GM23338 (cell line): ENCODE results near the gene SLC48A1. TPM values are rescaled to one million over a fixed set of nuclear protein-coding genes. Genes with fewer than 3 reads are reported as not detected.

Experiments used
- ATAC-seq: fragments of 200-7000 bp; cut with Tn5 transposase; 3 replicates; pipeline ENCODE4 v1.9.1; 2020
- DNase-seq: peaks from one replicate; pipeline ENCODE4 v3.0.0-alpha.2; 2015; ENCODE audit warnings: low spot score
- H2AFZ ChIP-seq: fragments of 200-600 bp; sonication (generic); 2 replicates; pipeline ENCODE4 v1.8.0; 2016; ENCODE audit warnings: antibody characterized with exemption, mild to moderate bottlenecking, moderate library complexity
- H3F3A ChIP-seq: fragments of 200-600 bp; sonication (generic); replicated peaks from 2 replicates; pipeline ENCODE4 v1.8.0; 2017; ENCODE audit warnings: antibody characterized with exemption, mixed run types, low read depth
- H3K27ac ChIP-seq: fragments of 200-600 bp; sonication (generic); 2 replicates; pipeline ENCODE4 v1.6.1; 2016; ENCODE audit warnings: low read depth
- H3K27me3 ChIP-seq: fragments of 200-600 bp; sonication (generic); 2 replicates; pipeline ENCODE4 v1.8.0; 2016; ENCODE audit warnings: mild to moderate bottlenecking, mixed run types, moderate library complexity; ENCODE audit not compliant: insufficient read depth
- H3K36me3 ChIP-seq: fragments of 200-600 bp; sonication (generic); 2 replicates; pipeline ENCODE4 v1.8.0; 2016; ENCODE audit warnings: mild to moderate bottlenecking; ENCODE audit not compliant: insufficient read depth
- H3K4me1 ChIP-seq: fragments of 200-600 bp; sonication (generic); 2 replicates; pipeline ENCODE4 v1.8.0; 2016; ENCODE audit warnings: mild to moderate bottlenecking, moderate library complexity; ENCODE audit not compliant: insufficient read depth
- H3K4me2 ChIP-seq: fragments of 200-600 bp; sonication (generic); 2 replicates; pipeline ENCODE4 v1.7.1; 2017; ENCODE audit warnings: mixed run types
- H3K4me3 ChIP-seq: fragments of 200-600 bp; sonication (generic); 2 replicates; pipeline ENCODE4 v1.6.1; 2016; ENCODE audit warnings: mixed run types
- H3K79me2 ChIP-seq: fragments of 200-600 bp; sonication (generic); replicated peaks from 2 replicates; pipeline ENCODE4 v1.8.0; 2017; ENCODE audit warnings: mild to moderate bottlenecking; ENCODE audit not compliant: insufficient read depth
- H3K9me2 ChIP-seq: fragments of 200-600 bp; sonication (generic); 2 replicates; pipeline ENCODE4 v1.8.0; 2017; ENCODE audit not compliant: insufficient read depth
- H4K20me1 ChIP-seq: fragments of 200-600 bp; sonication (generic); replicated peaks from 2 replicates; pipeline ENCODE4 v1.8.0; 2017; ENCODE audit warnings: mild to moderate bottlenecking; ENCODE audit not compliant: insufficient read depth
- H3K27ac Mint-ChIP-seq: 2 replicates; pipeline ENCODE4 v1.8.0; 2020; ENCODE audit warnings: inconsistent platforms, mild to moderate bottlenecking, moderate library complexity, mixed read lengths
- H3K27me3 Mint-ChIP-seq: 3 replicates; pipeline ENCODE4 v1.8.0; 2022; ENCODE audit warnings: low read depth, mild to moderate bottlenecking, moderate library complexity, mixed read lengths, inconsistent platforms; ENCODE audit not compliant: insufficient read depth, poor library complexity
- H3K36me3 Mint-ChIP-seq: 3 replicates; pipeline ENCODE4 v1.8.0; 2021; ENCODE audit warnings: low read depth, mild to moderate bottlenecking, inconsistent platforms, moderate library complexity, mixed read lengths
- H3K4me1 Mint-ChIP-seq: 3 replicates; pipeline ENCODE4 v1.8.0; 2020; ENCODE audit warnings: mild to moderate bottlenecking, inconsistent platforms, mixed read lengths
- H3K4me3 Mint-ChIP-seq: 3 replicates; pipeline ENCODE4 v1.8.0; 2021; ENCODE audit warnings: moderate library complexity, mild to moderate bottlenecking, inconsistent platforms, mixed read lengths
- H3K9me3 Mint-ChIP-seq: 3 replicates; pipeline ENCODE4 v1.8.0; 2020; ENCODE audit warnings: moderate library complexity, mild to moderate bottlenecking, inconsistent platforms, mixed read lengths
- CREB1 ChIP-seq: fragments of 250-450 bp; sonication (Bioruptor Pico); IDR thresholded peaks from 2 replicates; pipeline ENCODE4 v1.5.0; 2020; ENCODE audit warnings: low read depth, mild to moderate bottlenecking, moderate library complexity
- CTCF ChIP-seq, 2 experiments: fragments of 200-600 bp in 1 of 2; sonication (generic) in 1 of 2; conservative IDR thresholded peaks; 2 replicates each; pipeline versions ENCODE4 v1.5.1 to v1.6.1; 2016 to 2017; ENCODE audit warnings: antibody characterized with exemption in 2 of 2, low read depth in 2 of 2, mild to moderate bottlenecking in 2 of 2, moderate library complexity in 1 of 2
- EZH2 ChIP-seq: fragments of 200-600 bp; sonication (generic); IDR thresholded peaks from one replicate; pipeline ENCODE4 v1.8.0; 2017; ENCODE audit warnings: antibody characterized with exemption, mild to moderate bottlenecking, low read depth; ENCODE audit not compliant: unreplicated experiment
- EZH2phosphoT487 ChIP-seq: fragments of 200-600 bp; sonication (generic); IDR thresholded peaks from one replicate; pipeline ENCODE4 v1.8.1; 2018; ENCODE audit warnings: antibody characterized with exemption; ENCODE audit not compliant: unreplicated experiment
- JUNB ChIP-seq: IDR thresholded peaks from one replicate; pipeline ENCODE4 v1.6.1; 2016; ENCODE audit warnings: antibody characterized with exemption; ENCODE audit not compliant: unreplicated experiment
- NANOG ChIP-seq: IDR thresholded peaks from 2 replicates; pipeline ENCODE4 v1.6.1; 2016; ENCODE audit warnings: antibody characterized with exemption, borderline replicate concordance
- POLR2AphosphoS5 ChIP-seq: IDR thresholded peaks from 2 replicates; pipeline ENCODE4 v1.6.1; 2016; ENCODE audit warnings: antibody characterized with exemption, low read depth
- ZNF114 ChIP-seq: fragments of 250-450 bp; sonication (Bioruptor Pico); IDR thresholded peaks from 2 replicates; pipeline ENCODE4 v1.5.0; 2020; ENCODE audit warnings: mild to moderate bottlenecking, moderate library complexity
- ZNF331 ChIP-seq: fragments of 250-450 bp; sonication (Bioruptor Pico); IDR thresholded peaks from 2 replicates; pipeline ENCODE4 v1.5.0; 2020; ENCODE audit warnings: low read depth, mild to moderate bottlenecking, moderate library complexity
- ZNF462 ChIP-seq: fragments of 250-450 bp; sonication (Bioruptor Pico); IDR thresholded peaks from 2 replicates; pipeline ENCODE4 v1.5.0; 2020; ENCODE audit warnings: mild to moderate bottlenecking, moderate library complexity
- polyA plus RNA-seq: library from polyadenylated mRNA; unstranded; fragments of >200 nt; fragmentation: Nextera tagmentation; extraction: Ambion mirVana; gene quantifications from 2 replicates; pipeline ENCODE4 v1.2.1, GENCODE V29; 2016
- total RNA-seq: library from RNA; depleted of rRNA; stranded (reverse); fragments of >200 nt; shearing (Covaris generic); gene quantifications from 2 replicates; pipeline ENCODE4 v1.2.3, GENCODE V29; 2014

Gene SLC48A1
- total and polyA plus RNA-seq, 2 experiments from 2014 or later = 5.8 to 9.0 TPM

- no peaks in the 10 kb centered on the region for H3K27me3 ChIP-seq
- no peaks in the 10 kb centered on the region for H3K36me3 ChIP-seq
- TF ChIP-seq EZH2 (no peak), CTCF (conservative IDR thresholded peaks at IDR 0.05; ENCODE audit: low read depth in 2 of 2) (no peak)
- H3F3A ChIP-seq = no peaks in the 10 kb centered on the region
- H4K20me1 ChIP-seq = no peaks in the 10 kb centered on the region
- Mint-ChIP-seq H3K27me3 (peaks cover 29% of the 10 kb centered on the region), H3K9me3 (no peaks in the 10 kb centered on the region; the same call in 2 of the 3 replicates), H3K4me3 (no peak overlapping the region), H3K36me3 (peaks cover 4% of the 10 kb centered on the region; the same call in 1 of the 3 replicates), H3K27ac (no peak overlapping the region), H3K4me1 (peaks cover 41% of the 10 kb centered on the region)
- no peaks in the 10 kb centered on the region for H3K79me2 ChIP-seq
- no peaks in the 10 kb centered on the region for H3K9me2 ChIP-seq
- no peak overlapping the region for H3K4me2 ChIP-seq
- H2AFZ ChIP-seq = no peak overlapping the region
- 0 out of 2 replicates have a peak, but pooled peaks cover 4% of the 10 kb centered on the region for H3K4me1 ChIP-seq
- H3K27ac ChIP-seq = no peak overlapping the region
- no peak for DNase-seq
- ATAC-seq = no peak
- no peak overlapping the region for H3K4me3 ChIP-seq
Measured at GRCh38 chr12:47747126-47747525, 25.9 kb upstream of the SLC48A1 start.

GRCh38 chr12:47747596-47748506 lies 25.2 kb upstream of the SLC48A1 start:
- Histone ChIP-seq H3K9me2 (no peaks in the 10 kb centered on the region), H2AFZ (no peak overlapping the region), H3K79me2 (no peaks in the 10 kb centered on the region), H3K27ac (no peak overlapping the region), H3K4me2 (no peak overlapping the region), H3K4me1 (peaks cover 5% of the 10 kb centered on the region; the same call in 1 of the 2 replicates), H3K27me3 (no peaks in the 10 kb centered on the region), H3K36me3 (no peaks in the 10 kb centered on the region), H3K4me3 (no peak overlapping the region), H3F3A (no peaks in the 10 kb centered on the region), H4K20me1 (no peaks in the 10 kb centered on the region)
- peaks cover 47% of the 10 kb centered on the region for H3K4me1 Mint-ChIP-seq
- ATAC-seq (no peak), DNase-seq (no peak)
- peaks cover 4% of the 10 kb centered on the region; the same call in 1 of the 3 replicates for H3K36me3 Mint-ChIP-seq
- H3K27me3 Mint-ChIP-seq = peaks cover 29% of the 10 kb centered on the region
- no peak overlapping the region for H3K4me3 Mint-ChIP-seq
- no peak overlapping the region for H3K27ac Mint-ChIP-seq
- no peaks in the 10 kb centered on the region; the same call in 2 of the 3 replicates for H3K9me3 Mint-ChIP-seq
- no peak for TF ChIP-seq JUNB
- no peak for TF ChIP-seq ZNF462 (CRISPR knock-in tag)
- TF ChIP-seq CTCF (conservative IDR thresholded peaks at IDR 0.05; ENCODE audit: low read depth in 2 of 2) = no peak
- no peak for TF ChIP-seq ZNF114 (CRISPR knock-in tag)
- TF ChIP-seq ZNF331 (CRISPR knock-in tag) = no peak
- no peak for TF ChIP-seq NANOG
- no peak for TF ChIP-seq EZH2phosphoT487
- no peak for TF ChIP-seq POLR2AphosphoS5
- no peak for TF ChIP-seq CREB1 (CRISPR knock-in tag)
- TF ChIP-seq EZH2 = no peak
